HepG2 (cell line): ENCODE results near the gene CD44. TPM values are rescaled to one million over a fixed set of nuclear protein-coding genes. Genes with fewer than 3 reads are reported as not detected.

Experiments used
- ATAC-seq: fragments of 200-7000 bp; cut with Tn5 transposase; 3 replicates; pipeline ENCODE4 v1.9.1; 2020; ENCODE audit warnings: mild to moderate bottlenecking, moderate library complexity
- BruUV-seq: library from RNA; stranded (reverse); fragments of 400-500 nt; replicated peaks from 2 replicates; lab custom pipeline; 2021; lab: Mats Ljungman, UMichigan
- CTCF ChIA-PET: fragments of 300-600 bp; formaldehyde crosslinking; extraction: SDS; loops from one replicate; lab custom pipeline; 2021; ENCODE audit warnings: low total read pairs, inconsistent platforms, low intra/inter-chr PET ratio; lab: Yijun Ruan, JAX
- POLR2A ChIA-PET: fragments of 350-600 bp; sonication (Branson Sonifier 250); formaldehyde crosslinking; loops from one replicate; lab custom pipeline; 2020; ENCODE audit warnings: antibody characterized with exemption, inconsistent platforms; lab: Yijun Ruan, JAX
- DNase-seq: peaks from one replicate; pipeline ENCODE4 v3.0.0-alpha.2; 2015; ENCODE audit warnings: low spot score
- FAIRE-seq: peaks from 3 replicates; lab custom pipeline; 2011; peaks lifted over from hg19 to GRCh38; lab: Jason Lieb, UNC
- H2AFZ ChIP-seq: one replicate; pipeline ENCODE4 v1.6.1; 2011; ENCODE audit warnings: low read length, inconsistent platforms
- H3K27ac ChIP-seq: fragments of 300-600 bp; 3 replicates; pipeline ENCODE4 v1.8.0; 2011; ENCODE audit warnings: mixed run types, mild to moderate bottlenecking, mixed read lengths, low read length, inconsistent platforms; ENCODE audit not compliant: insufficient read depth; ENCODE audit errors: extremely low read length
- H3K27me3 ChIP-seq, 2 experiments: fragments of 200-600 bp in 1 of 2; 2 replicates in 1 of 2; 3 replicates in 1 of 2; pipeline versions ENCODE4 v1.6.0 to v1.8.0; 2011; ENCODE audit warnings: low read length in 2 of 2, mild to moderate bottlenecking in 2 of 2, moderate library complexity in 2 of 2, inconsistent platforms in 1 of 2; ENCODE audit not compliant: insufficient read depth in 2 of 2, control insufficient read depth in 1 of 2
- H3K36me3 ChIP-seq, 2 experiments: fragments of 200-600 bp in 1 of 2; replicated peaks in 1 of 2; 2 replicates in 1 of 2; 3 replicates in 1 of 2; pipeline versions ENCODE4 v1.5.1 to v1.8.0; 2011; ENCODE audit warnings: low read length in 2 of 2, inconsistent platforms in 1 of 2; ENCODE audit not compliant: insufficient read depth in 2 of 2, control insufficient read depth in 1 of 2
- H3K4me1 ChIP-seq: 2 replicates; pipeline ENCODE4 v1.5.1; 2012; ENCODE audit warnings: low read length, inconsistent platforms; ENCODE audit not compliant: insufficient read depth
- H3K4me2 ChIP-seq: 2 replicates; pipeline ENCODE4 v1.6.0; 2011; ENCODE audit warnings: low read depth, low read length, inconsistent platforms
- H3K4me3 ChIP-seq, 3 experiments: fragments of 200-600 bp in 1 of 3; sonication (generic), shearing (Covaris generic) in 1 of 3; replicated peaks in 1 of 3; 2 replicates each; pipeline ENCODE4 v1.5.1; 2011 to 2016; ENCODE audit warnings: low read length in 3 of 3, inconsistent platforms in 2 of 3, low read depth in 2 of 3, mild to moderate bottlenecking in 2 of 3, control low read depth in 1 of 3, mixed read lengths in 1 of 3; ENCODE audit not compliant: insufficient read depth in 1 of 3
- H3K79me2 ChIP-seq: one replicate; pipeline ENCODE4 v1.6.1; 2011; ENCODE audit warnings: low read length, inconsistent platforms; ENCODE audit not compliant: insufficient read depth
- H3K9ac ChIP-seq: 2 replicates; pipeline ENCODE4 v1.6.0; 2011; ENCODE audit warnings: mild to moderate bottlenecking, low read depth, low read length, inconsistent platforms; ENCODE audit not compliant: insufficient read depth
- H3K9me3 ChIP-seq: 2 replicates; pipeline ENCODE4 v1.5.1; 2012; ENCODE audit warnings: mild to moderate bottlenecking, low read length
- H4K20me1 ChIP-seq: 2 replicates; pipeline ENCODE4 v1.6.0; 2011; ENCODE audit warnings: inconsistent platforms, mild to moderate bottlenecking, low read length, moderate library complexity; ENCODE audit not compliant: insufficient read depth
- CREM ChIP-seq, 2 experiments: sonication (generic) in 1 of 2; formaldehyde crosslinking in 1 of 2; IDR thresholded peaks; 2 replicates each; pipeline versions ENCODE4 v1.4.0 to v1.6.1; 2016 to 2020; ENCODE audit warnings: antibody characterized with exemption in 1 of 2, mild to moderate bottlenecking in 1 of 2, missing genetic modification reagents in 1 of 2
- JUNB ChIP-seq: sonication (generic); formaldehyde crosslinking; IDR thresholded peaks from 2 replicates; pipeline ENCODE4 v1.8.0; 2022; ENCODE audit warnings: missing genetic modification reagents, mild to moderate bottlenecking, borderline replicate concordance
- NFKBIZ ChIP-seq: IDR thresholded peaks from 2 replicates; pipeline ENCODE4 v1.6.1; 2018; ENCODE audit warnings: missing genetic modification reagents, missing compliant biosample characterization
- REPIN1 ChIP-seq: sonication (generic); formaldehyde crosslinking; IDR thresholded peaks from 2 replicates; pipeline ENCODE4 v1.8.0; 2022; ENCODE audit warnings: missing genetic modification reagents, low read depth, mild to moderate bottlenecking, borderline replicate concordance
- RXRA ChIP-seq: sonication (generic); formaldehyde crosslinking; IDR thresholded peaks from 2 replicates; pipeline ENCODE4 v1.5.1; 2020; ENCODE audit warnings: missing genetic modification reagents
- THAP11 ChIP-seq: IDR thresholded peaks from 2 replicates; pipeline ENCODE4 v1.6.1; 2016; ENCODE audit warnings: missing biosample characterization, missing genetic modification reagents
- ZBTB1 ChIP-seq: sonication (generic); formaldehyde crosslinking; IDR thresholded peaks from 2 replicates; pipeline ENCODE4 v1.4.0; 2020; ENCODE audit warnings: missing genetic modification reagents, borderline replicate concordance
- ZKSCAN5 ChIP-seq: sonication (generic); formaldehyde crosslinking; IDR thresholded peaks from 2 replicates; pipeline ENCODE4 v1.5.1; 2020; ENCODE audit warnings: mild to moderate bottlenecking, missing genetic modification reagents
- ZNF530 ChIP-seq: sonication (generic); formaldehyde crosslinking; IDR thresholded peaks from 2 replicates; pipeline ENCODE4 v1.5.0; 2020; ENCODE audit warnings: low read depth, mild to moderate bottlenecking, missing genetic modification reagents
- WGBS: methylation state at CpG from one replicate; pipeline ENCODE4 v1.1.6; 2017; ENCODE audit warnings: low lambda C conversion rate; 5-methylcytosine and 5-hydroxymethylcytosine counted together
- in situ Hi-C: cut with HindIII; loops from 2 replicates; pipeline ENCODE4 v1.10.0; 2017; ENCODE audit warnings: low pct_unique_long_range_greater_than_20kb; ENCODE audit not compliant: extremely low pct_ligation_motif_present
- intact Hi-C: fragments of 100-400 bp; cut with micrococcal nuclease; formaldehyde crosslinking; loops from one replicate; pipeline ENCODE4 v1.10.0; 2022; ENCODE audit not compliant: unreplicated experiment
- polyA plus RNA-seq, 8 experiments: library from polyadenylated mRNA; depleted of rRNA in 3 of 8; stranded (reverse) in 7 of 8; unstranded in 1 of 8; fragments of >200 nt; fragmentation: Illumina TruSeq in 4 of 8; extraction: Trizol in 4 of 8; gene quantifications; 2 replicates each; pipeline versions ENCODE4 v1.2.1 to v1.2.3, GENCODE V29; 2011 to 2016; ENCODE audit warnings: low read depth in 4 of 8, missing spikeins in 1 of 8, mixed read lengths in 1 of 8; ENCODE audit not compliant: insufficient read depth in 1 of 8
- total RNA-seq, 5 experiments: library from RNA; depleted of rRNA; stranded (reverse); fragments of >200 nt; fragmentation: Illumina TruSeq; extraction: Trizol; gene quantifications; 2 replicates each; pipeline ENCODE4 v1.2.3, GENCODE V29; 2016; ENCODE audit warnings: low read depth in 1 of 5
- TF ChIP-seq, protein P1 (sequence below): IDR thresholded peaks from 2 replicates; pipeline ENCODE4 v1.6.1; 2016; ENCODE audit warnings: mild to moderate bottlenecking
- TF ChIP-seq, protein P2 (sequence below): sonication (generic); formaldehyde crosslinking; IDR thresholded peaks from 2 replicates; pipeline ENCODE4 v1.5.0; 2020; ENCODE audit warnings: missing genetic modification reagents, mild to moderate bottlenecking, borderline replicate concordance
- TF ChIP-seq, protein P3 (sequence below): sonication (generic); formaldehyde crosslinking; IDR thresholded peaks from 2 replicates; pipeline ENCODE4 v1.5.0; 2020; ENCODE audit warnings: missing genetic modification reagents, mild to moderate bottlenecking, borderline replicate concordance
- TF ChIP-seq, protein P4 (sequence below): sonication (generic); formaldehyde crosslinking; IDR thresholded peaks from 2 replicates; pipeline ENCODE4 v1.5.1; 2020; ENCODE audit warnings: missing genetic modification reagents, mild to moderate bottlenecking, borderline replicate concordance

CD44 gene
- total and polyA plus RNA-seq, 2 of the 13 experiments (the other 11 are each of a cell fraction or from before 2014, with no cell fraction given), result 0.02 to 0.11 TPM

DNA sequence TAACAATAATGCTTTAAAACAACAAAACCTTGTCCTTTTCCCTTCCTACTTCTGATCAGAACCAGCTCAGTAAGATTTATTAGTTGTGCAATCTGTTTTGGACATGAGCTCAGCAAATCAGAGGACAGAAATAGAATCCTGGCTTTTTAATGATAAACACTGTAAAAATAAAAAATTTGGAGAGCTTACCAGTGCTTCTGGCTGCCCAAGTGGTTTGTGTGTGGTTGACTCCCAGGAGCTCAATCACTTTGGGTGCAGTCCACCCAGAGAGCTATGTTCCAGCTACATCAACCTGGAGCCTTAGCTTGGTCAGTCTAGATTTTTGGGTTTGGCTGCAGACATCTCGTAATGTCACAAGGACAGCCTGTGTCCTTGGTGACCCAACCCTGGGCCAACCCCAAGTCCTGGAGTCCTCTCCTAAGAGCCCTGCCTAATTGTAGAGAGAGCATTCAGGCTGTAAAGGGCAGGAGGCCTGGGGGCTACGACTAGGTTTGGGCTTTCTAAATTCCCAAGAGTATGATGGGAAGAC, 28.5 kb downstream of the CD44 start:
- Histone ChIP-seq H3K4me3 (no peak overlapping the region), H3K36me3 (no peaks in the 10 kb centered on the region), H3K4me2 (no peak overlapping the region), H3K9me3 (no peaks in the 10 kb centered on the region), H2AFZ (no peak overlapping the region), H3K9ac (no peak overlapping the region), H4K20me1 (no peaks in the 10 kb centered on the region), H3K27ac (no peak overlapping the region), H3K79me2 (no peaks in the 10 kb centered on the region), H3K27me3 (no peaks in the 10 kb centered on the region; a peak in 1 of 5 replicates), H3K4me1 (peaks cover under 1% of the 10 kb centered on the region)
- ChIA-PET CTCF (no interaction called here), POLR2A (no interaction called here)
- FAIRE-seq (no peak), DNase-seq (no peak), ATAC-seq (no peak)
- TF ChIP-seq RXRA (CRISPR knock-in tag) (no peak), REPIN1 (CRISPR knock-in tag) (no peak)
- TF ChIP-seq, protein P1, sequence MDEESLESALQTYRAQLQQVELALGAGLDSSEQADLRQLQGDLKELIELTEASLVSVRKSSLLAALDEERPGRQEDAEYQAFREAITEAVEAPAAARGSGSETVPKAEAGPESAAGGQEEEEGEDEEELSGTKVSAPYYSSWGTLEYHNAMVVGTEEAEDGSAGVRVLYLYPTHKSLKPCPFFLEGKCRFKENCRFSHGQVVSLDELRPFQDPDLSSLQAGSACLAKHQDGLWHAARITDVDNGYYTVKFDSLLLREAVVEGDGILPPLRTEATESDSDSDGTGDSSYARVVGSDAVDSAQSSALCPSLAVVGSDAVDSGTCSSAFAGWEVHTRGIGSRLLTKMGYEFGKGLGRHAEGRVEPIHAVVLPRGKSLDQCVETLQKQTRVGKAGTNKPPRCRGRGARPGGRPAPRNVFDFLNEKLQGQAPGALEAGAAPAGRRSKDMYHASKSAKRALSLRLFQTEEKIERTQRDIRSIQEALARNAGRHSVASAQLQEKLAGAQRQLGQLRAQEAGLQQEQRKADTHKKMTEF (CRISPR knock-in tag), result no peak
- TF ChIP-seq, protein P2, sequence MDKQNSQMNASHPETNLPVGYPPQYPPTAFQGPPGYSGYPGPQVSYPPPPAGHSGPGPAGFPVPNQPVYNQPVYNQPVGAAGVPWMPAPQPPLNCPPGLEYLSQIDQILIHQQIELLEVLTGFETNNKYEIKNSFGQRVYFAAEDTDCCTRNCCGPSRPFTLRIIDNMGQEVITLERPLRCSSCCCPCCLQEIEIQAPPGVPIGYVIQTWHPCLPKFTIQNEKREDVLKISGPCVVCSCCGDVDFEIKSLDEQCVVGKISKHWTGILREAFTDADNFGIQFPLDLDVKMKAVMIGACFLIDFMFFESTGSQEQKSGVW (CRISPR knock-in tag), result no peak
- in situ Hi-C loops, result no loop called here
- no TSS peak for BruUV-seq
- 0% methylated on average over 2 of the region's 2 CpGs for WGBS
- intact Hi-C loops, result no loop called here

DNA sequence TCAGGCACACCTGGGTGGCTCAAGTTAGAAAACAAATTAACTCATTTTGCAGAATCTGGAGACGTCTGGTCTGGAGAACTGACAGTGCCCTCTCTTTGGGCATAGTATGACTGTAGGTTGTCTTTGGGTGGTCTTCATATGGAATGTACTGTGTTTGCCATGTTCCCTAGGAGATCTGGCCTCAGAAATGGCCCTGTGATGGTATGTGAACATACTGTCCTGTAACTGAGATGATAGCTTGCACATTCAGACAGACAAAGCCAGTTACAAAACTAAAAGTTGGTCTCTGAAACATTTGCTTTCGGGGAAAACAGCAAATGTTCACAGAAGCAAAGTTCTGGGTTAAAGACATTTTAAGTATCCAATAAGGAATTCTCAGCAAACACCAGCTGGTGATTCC, 29.7 kb downstream of the CD44 start:
- intact Hi-C loops (no loop called here), in situ Hi-C loops (no loop called here)
- Histone ChIP-seq H3K79me2 (no peaks in the 10 kb centered on the region), H3K36me3 (no peaks in the 10 kb centered on the region), H3K27me3 (no peaks in the 10 kb centered on the region; a peak in 1 of 5 replicates), H3K9me3 (no peaks in the 10 kb centered on the region), H3K9ac (no peak overlapping the region), H3K4me2 (no peak overlapping the region), H4K20me1 (no peaks in the 10 kb centered on the region), H3K27ac (no peak overlapping the region), H3K4me1 (peaks cover 13% of the 10 kb centered on the region), H2AFZ (no peak overlapping the region), H3K4me3 (no peak overlapping the region)
- no peak for DNase-seq
- no TSS peak for BruUV-seq
- 9% methylated on average over 2 of the region's 2 CpGs for WGBS
- CTCF ChIA-PET, result no interaction called here
- no peak for ATAC-seq
- no peak for FAIRE-seq
- POLR2A ChIA-PET, result no interaction called here
- TF ChIP-seq, protein P3, sequence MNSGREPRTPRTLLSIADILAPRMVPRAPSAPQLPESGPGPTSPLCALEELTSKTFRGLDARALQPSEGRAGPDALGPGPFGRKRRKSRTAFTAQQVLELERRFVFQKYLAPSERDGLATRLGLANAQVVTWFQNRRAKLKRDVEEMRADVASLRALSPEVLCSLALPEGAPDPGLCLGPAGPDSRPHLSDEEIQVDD (CRISPR knock-in tag), result no peak
- no peak for TF ChIP-seq THAP11
- no peak for TF ChIP-seq JUNB (CRISPR knock-in tag)
- TF ChIP-seq ZKSCAN5 (CRISPR knock-in tag), result no peak
- TF ChIP-seq CREM (IDR thresholded peaks at IDR 0.05), result no peak
- no peak for TF ChIP-seq CREM (CRISPR knock-in tag; IDR thresholded peaks at IDR 0.05)
- no peak for TF ChIP-seq NFKBIZ (CRISPR knock-in tag)
- TF ChIP-seq, protein P4, sequence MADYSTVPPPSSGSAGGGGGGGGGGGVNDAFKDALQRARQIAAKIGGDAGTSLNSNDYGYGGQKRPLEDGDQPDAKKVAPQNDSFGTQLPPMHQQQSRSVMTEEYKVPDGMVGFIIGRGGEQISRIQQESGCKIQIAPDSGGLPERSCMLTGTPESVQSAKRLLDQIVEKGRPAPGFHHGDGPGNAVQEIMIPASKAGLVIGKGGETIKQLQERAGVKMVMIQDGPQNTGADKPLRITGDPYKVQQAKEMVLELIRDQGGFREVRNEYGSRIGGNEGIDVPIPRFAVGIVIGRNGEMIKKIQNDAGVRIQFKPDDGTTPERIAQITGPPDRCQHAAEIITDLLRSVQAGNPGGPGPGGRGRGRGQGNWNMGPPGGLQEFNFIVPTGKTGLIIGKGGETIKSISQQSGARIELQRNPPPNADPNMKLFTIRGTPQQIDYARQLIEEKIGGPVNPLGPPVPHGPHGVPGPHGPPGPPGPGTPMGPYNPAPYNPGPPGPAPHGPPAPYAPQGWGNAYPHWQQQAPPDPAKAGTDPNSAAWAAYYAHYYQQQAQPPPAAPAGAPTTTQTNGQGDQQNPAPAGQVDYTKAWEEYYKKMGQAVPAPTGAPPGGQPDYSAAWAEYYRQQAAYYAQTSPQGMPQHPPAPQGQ, result no peak
- TF ChIP-seq ZBTB1 (CRISPR knock-in tag), result no peak
- TF ChIP-seq ZNF530 (CRISPR knock-in tag), result no peak
